ENCODE measurements around the gene SCAPER.

SCAPER gene

DNA sequence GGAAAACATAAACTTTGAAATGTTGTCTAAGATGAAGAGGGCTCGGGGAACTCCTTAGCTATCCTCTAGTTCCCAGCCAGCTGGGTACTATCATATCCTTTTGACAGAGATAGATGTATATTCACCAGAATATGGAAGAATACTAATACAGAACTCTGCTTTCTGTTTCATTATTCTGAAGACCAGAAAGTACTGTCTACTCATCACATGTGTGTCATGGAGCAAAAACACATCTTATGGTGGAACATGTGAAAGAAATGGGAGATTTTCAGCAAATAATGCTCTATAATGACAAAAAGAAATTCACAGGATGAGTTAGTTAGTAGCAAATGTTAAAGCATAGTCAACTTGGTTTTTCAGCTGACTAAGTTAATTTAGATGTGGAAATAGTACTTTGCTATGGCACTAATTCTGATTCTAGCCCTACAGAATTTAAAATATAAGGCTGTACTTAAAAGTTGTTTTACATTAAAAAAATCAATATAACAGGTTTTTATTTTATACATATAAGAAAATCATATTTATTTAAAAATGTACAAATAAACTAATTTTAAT is 552.0 kb downstream of the SCAPER start:
- Histone ChIP-seq H3K4me1 (ENCODE audit: control insufficient read depth, insufficient read depth, low read length) (peaks cover 13% of the 10 kb centered on the region), H3K9me3 (ENCODE audit: control insufficient read depth, insufficient read depth, low read depth, low read length) (no peaks in the 10 kb centered on the region), H3K4me3 (ENCODE audit: low read depth, low read length) (no peak overlapping the region), H3K36me3 (ENCODE audit: control insufficient read depth in 2 of 2, insufficient read depth in 1 of 2, low read length in 2 of 2) (no peaks in the 10 kb centered on the region; a peak in 1 of 3 replicates), H3K27ac (ENCODE audit: extremely low read depth, low read depth, low read length) (no peak overlapping the region)
- TF ChIP-seq SP2 (tag by site-specific recombination; IDR thresholded peaks at IDR 0.05): no peak
- TF ChIP-seq ZNF169 (tag by site-specific recombination; IDR thresholded peaks at IDR 0.05): no peak
- no peak for TF ChIP-seq ZNF521 (tag by site-specific recombination; IDR thresholded peaks at IDR 0.05)
- TF ChIP-seq ZNF621 (tag by site-specific recombination; IDR thresholded peaks at IDR 0.05): no peak
- TF ChIP-seq, protein P1, sequence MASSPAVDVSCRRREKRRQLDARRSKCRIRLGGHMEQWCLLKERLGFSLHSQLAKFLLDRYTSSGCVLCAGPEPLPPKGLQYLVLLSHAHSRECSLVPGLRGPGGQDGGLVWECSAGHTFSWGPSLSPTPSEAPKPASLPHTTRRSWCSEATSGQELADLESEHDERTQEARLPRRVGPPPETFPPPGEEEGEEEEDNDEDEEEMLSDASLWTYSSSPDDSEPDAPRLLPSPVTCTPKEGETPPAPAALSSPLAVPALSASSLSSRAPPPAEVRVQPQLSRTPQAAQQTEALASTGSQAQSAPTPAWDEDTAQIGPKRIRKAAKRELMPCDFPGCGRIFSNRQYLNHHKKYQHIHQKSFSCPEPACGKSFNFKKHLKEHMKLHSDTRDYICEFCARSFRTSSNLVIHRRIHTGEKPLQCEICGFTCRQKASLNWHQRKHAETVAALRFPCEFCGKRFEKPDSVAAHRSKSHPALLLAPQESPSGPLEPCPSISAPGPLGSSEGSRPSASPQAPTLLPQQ (tag by site-specific recombination; IDR thresholded peaks at IDR 0.05): no peak
- TF ChIP-seq RBAK (tag by site-specific recombination; IDR thresholded peaks at IDR 0.05): no peak
- TF ChIP-seq, protein P2, sequence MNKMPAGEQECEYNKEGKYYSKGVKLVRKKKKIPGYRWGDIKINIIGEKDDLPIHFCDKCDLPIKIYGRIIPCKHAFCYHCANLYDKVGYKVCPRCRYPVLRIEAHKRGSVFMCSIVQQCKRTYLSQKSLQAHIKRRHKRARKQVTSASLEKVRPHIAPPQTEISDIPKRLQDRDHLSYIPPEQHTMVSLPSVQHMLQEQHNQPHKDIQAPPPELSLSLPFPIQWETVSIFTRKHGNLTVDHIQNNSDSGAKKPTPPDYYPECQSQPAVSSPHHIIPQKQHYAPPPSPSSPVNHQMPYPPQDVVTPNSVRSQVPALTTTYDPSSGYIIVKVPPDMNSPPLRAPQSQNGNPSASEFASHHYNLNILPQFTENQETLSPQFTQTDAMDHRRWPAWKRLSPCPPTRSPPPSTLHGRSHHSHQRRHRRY (tag by site-specific recombination; IDR thresholded peaks at IDR 0.05): no peak
- TF ChIP-seq ZNF324 (tag by site-specific recombination; IDR thresholded peaks at IDR 0.05): no peak
- TF ChIP-seq ZNF311 (tag by site-specific recombination; IDR thresholded peaks at IDR 0.05; ENCODE audit: borderline replicate concordance): no peak
- TF ChIP-seq ZNF37A (tag by site-specific recombination; IDR thresholded peaks at IDR 0.05): no peak
- ChIA-PET CTCF (no interaction called here), POLR2A (interaction anchor here (0.7 kb wide), 1 partner anchor 50 kb away, joined by 5 read pairs; no protein-coding TSS in a partner anchor)

DNA sequence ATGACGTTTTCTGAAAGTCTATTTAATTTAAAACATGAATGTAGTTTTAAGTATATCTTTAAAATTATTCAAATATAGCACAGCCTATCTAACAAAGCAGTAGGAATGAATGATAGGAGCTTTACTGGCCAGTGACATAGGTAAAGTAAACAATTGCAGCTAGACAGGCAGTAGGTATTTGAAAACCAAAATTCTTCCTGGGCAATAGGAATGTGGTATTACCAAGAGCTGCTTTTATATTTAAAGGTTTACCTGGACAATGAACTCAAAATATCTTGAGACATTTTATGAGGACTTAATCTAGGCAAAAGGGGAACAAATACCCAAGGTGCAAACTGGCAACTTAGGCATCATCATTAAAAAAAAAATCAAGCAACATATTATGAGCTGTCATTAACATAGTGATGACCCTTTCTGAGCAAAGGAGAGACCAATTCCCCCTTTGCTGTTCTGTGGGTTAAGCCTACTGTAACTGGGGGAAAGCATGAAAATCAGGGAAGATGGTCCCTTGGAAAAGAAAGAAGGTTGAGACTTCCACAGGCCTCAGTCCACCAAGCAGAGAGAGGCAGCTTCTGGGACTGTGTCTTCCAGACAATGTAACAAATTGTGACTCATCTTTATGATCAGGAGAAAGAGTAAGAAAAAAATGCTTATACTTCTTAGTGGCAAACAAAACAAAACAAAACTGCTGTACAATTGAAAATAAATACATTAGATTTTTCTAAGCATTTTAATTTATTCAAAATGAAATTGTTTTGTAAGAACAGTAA is 555.7 kb downstream of the SCAPER start:
- CTCF ChIA-PET: interaction anchor here (0.6 to 1.0 kb wide), 4 partner anchors 29 to 270 kb away, joined by 3 read pairs; no protein-coding TSS in a partner anchor
- POLR2A ChIA-PET: interaction anchor here (6.2 kb wide), 1 partner anchor 13 kb away, joined by 134 read pairs; the partner anchor contains the start of gene ISL2
- TF ChIP-seq ZNF660 (tag by site-specific recombination; IDR thresholded peaks at IDR 0.05): no peak
- 0 out of 2 replicates have a peak, but pooled peaks have one; percentile 19 for TF ChIP-seq IKZF3 (tag by site-specific recombination; IDR thresholded peaks at IDR 0.05)
- no peak for TF ChIP-seq ZNF239 (tag by site-specific recombination; IDR thresholded peaks at IDR 0.05)
- TF ChIP-seq SCRT1 (tag by site-specific recombination; IDR thresholded peaks at IDR 0.05; ENCODE audit: borderline replicate concordance): no peak
- TF ChIP-seq ZNF501 (tag by site-specific recombination; IDR thresholded peaks at IDR 0.05): no peak
- TF ChIP-seq ZNF2 (tag by site-specific recombination; IDR thresholded peaks at IDR 0.05): no peak
- TF ChIP-seq ZNF10 (tag by site-specific recombination; IDR thresholded peaks at IDR 0.05): no peak
- TF ChIP-seq, protein P3, sequence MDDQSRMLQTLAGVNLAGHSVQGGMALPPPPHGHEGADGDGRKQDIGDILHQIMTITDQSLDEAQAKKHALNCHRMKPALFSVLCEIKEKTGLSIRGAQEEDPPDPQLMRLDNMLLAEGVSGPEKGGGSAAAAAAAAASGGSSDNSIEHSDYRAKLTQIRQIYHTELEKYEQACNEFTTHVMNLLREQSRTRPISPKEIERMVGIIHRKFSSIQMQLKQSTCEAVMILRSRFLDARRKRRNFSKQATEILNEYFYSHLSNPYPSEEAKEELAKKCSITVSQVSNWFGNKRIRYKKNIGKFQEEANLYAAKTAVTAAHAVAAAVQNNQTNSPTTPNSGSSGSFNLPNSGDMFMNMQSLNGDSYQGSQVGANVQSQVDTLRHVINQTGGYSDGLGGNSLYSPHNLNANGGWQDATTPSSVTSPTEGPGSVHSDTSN (CRISPR knock-in tag; IDR thresholded peaks at IDR 0.05): no peak
- no peak for TF ChIP-seq ZNF521 (tag by site-specific recombination; IDR thresholded peaks at IDR 0.05)
- no peak for TF ChIP-seq ZSCAN30 (tag by site-specific recombination; IDR thresholded peaks at IDR 0.05)
- TF ChIP-seq, protein P4, sequence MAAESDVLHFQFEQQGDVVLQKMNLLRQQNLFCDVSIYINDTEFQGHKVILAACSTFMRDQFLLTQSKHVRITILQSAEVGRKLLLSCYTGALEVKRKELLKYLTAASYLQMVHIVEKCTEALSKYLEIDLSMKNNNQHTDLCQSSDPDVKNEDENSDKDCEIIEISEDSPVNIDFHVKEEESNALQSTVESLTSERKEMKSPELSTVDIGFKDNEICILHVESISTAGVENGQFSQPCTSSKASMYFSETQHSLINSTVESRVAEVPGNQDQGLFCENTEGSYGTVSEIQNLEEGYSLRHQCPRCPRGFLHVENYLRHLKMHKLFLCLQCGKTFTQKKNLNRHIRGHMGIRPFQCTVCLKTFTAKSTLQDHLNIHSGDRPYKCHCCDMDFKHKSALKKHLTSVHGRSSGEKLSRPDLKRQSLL (tag by site-specific recombination; IDR thresholded peaks at IDR 0.05): no peak
- TF ChIP-seq PRDM1 (tag by site-specific recombination; IDR thresholded peaks at IDR 0.05): peak; percentile 55; the same call in 1 of the 2 replicates
- TF ChIP-seq ZNF530 (tag by site-specific recombination; IDR thresholded peaks at IDR 0.05; ENCODE audit: low read depth): no peak
- no peak for TF ChIP-seq ZNF302 (tag by site-specific recombination; IDR thresholded peaks at IDR 0.05; ENCODE audit: low read depth)
- no peak for TF ChIP-seq ZNF626 (tag by site-specific recombination; IDR thresholded peaks at IDR 0.05)
- TF ChIP-seq, protein P5, sequence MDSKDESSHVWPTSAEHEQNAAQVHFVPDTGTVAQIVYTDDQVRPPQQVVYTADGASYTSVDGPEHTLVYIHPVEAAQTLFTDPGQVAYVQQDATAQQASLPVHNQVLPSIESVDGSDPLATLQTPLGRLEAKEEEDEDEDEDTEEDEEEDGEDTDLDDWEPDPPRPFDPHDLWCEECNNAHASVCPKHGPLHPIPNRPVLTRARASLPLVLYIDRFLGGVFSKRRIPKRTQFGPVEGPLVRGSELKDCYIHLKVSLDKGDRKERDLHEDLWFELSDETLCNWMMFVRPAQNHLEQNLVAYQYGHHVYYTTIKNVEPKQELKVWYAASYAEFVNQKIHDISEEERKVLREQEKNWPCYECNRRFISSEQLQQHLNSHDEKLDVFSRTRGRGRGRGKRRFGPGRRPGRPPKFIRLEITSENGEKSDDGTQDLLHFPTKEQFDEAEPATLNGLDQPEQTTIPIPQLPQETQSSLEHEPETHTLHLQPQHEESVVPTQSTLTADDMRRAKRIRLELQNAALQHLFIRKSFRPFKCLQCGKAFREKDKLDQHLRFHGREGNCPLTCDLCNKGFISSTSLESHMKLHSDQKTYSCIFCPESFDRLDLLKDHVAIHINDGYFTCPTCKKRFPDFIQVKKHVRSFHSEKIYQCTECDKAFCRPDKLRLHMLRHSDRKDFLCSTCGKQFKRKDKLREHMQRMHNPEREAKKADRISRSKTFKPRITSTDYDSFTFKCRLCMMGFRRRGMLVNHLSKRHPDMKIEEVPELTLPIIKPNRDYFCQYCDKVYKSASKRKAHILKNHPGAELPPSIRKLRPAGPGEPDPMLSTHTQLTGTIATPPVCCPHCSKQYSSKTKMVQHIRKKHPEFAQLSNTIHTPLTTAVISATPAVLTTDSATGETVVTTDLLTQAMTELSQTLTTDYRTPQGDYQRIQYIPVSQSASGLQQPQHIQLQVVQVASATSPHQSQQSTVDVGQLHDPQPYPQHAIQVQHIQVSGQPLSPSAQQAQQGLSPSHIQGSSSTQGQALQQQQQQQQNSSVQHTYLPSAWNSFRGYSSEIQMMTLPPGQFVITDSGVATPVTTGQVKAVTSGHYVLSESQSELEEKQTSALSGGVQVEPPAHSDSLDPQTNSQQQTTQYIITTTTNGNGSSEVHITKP (tag by site-specific recombination; IDR thresholded peaks at IDR 0.05): peak; percentile 84
- TF ChIP-seq SP3 (tag by site-specific recombination; IDR thresholded peaks at IDR 0.05): no peak

More for the DNA sequence above, 555.7 kb downstream of the SCAPER start:
- Histone ChIP-seq H3K4me3 (ENCODE audit: low read depth, low read length) (no peak overlapping the region), H3K4me1 (ENCODE audit: control insufficient read depth, insufficient read depth, low read length) (peaks cover 27% of the 10 kb centered on the region), H3K36me3 (ENCODE audit: control insufficient read depth in 2 of 2, insufficient read depth in 1 of 2, low read length in 2 of 2) (no peaks in the 10 kb centered on the region; a peak in 1 of 3 replicates), H3K27ac (ENCODE audit: extremely low read depth, low read depth, low read length) (no peak overlapping the region), H3K9me3 (ENCODE audit: control insufficient read depth, insufficient read depth, low read depth, low read length) (no peaks in the 10 kb centered on the region)

Measured in HEK293 (cell line).